ENCODE measurements around the gene EPB41L2. TPM values are rescaled to one million over a fixed set of nuclear protein-coding genes. Genes with fewer than 3 reads are reported as not detected.

EPB41L2 gene
- total RNA-seq, 1 donor = 47.4 TPM

GRCh38 chr6:131065824-131066171 is 2.8 kb upstream of the EPB41L2 start:
- H3K79me2 ChIP-seq (ENCODE audit: insufficient read depth, low read length) = peaks cover 10% of the 10 kb centered on the region
- H3K27me3 ChIP-seq (ENCODE audit: insufficient read depth, low read length) = no peaks in the 10 kb centered on the region
- DNase-seq (ENCODE audit: insufficient read length, low spot score, missing footprints) = peak; percentile 0
- H3K36me3 ChIP-seq (ENCODE audit: insufficient read depth, low read length) = no peaks in the 10 kb centered on the region
- no peak overlapping the region for H3K27ac ChIP-seq (ENCODE audit: low read depth, low read length)
- peaks cover 16% of the 10 kb centered on the region for H3K4me1 ChIP-seq (ENCODE audit: insufficient read depth, low read length)
- no peaks in the 10 kb centered on the region for H4K20me1 ChIP-seq (ENCODE audit: insufficient read depth, low read length)
- TF ChIP-seq CTCF (IDR thresholded peaks at IDR 0.05; ENCODE audit: extremely low read depth, low read depth, low read length) = no peak
- H3K4me3 ChIP-seq (ENCODE audit: insufficient read depth, low read length) = no peak overlapping the region
- H3K9me3 ChIP-seq (ENCODE audit: low read depth, low read length) = no peaks in the 10 kb centered on the region
- H2AFZ ChIP-seq (ENCODE audit: low read length) = no peak overlapping the region
- H3K4me2 ChIP-seq (ENCODE audit: insufficient read depth, low read length) = no peak overlapping the region

- no peaks in the 10 kb centered on the region for H3K27me3 ChIP-seq (ENCODE audit: insufficient read depth, low read length)
- DNase-seq (ENCODE audit: insufficient read length, low spot score, missing footprints) = peak; percentile 30
- H2AFZ ChIP-seq (ENCODE audit: low read length) = no peak overlapping the region
- no peak for TF ChIP-seq CTCF (IDR thresholded peaks at IDR 0.05; ENCODE audit: extremely low read depth, low read depth, low read length)
- H3K4me3 ChIP-seq (ENCODE audit: insufficient read depth, low read length) = no peak overlapping the region
- H3K4me2 ChIP-seq (ENCODE audit: insufficient read depth, low read length) = no peak overlapping the region
- H3K79me2 ChIP-seq (ENCODE audit: insufficient read depth, low read length) = peaks cover 13% of the 10 kb centered on the region
- H3K36me3 ChIP-seq (ENCODE audit: insufficient read depth, low read length) = no peaks in the 10 kb centered on the region
- H3K27ac ChIP-seq (ENCODE audit: low read depth, low read length) = no peak overlapping the region
- no peaks in the 10 kb centered on the region for H3K9me3 ChIP-seq (ENCODE audit: low read depth, low read length)
- peaks cover 22% of the 10 kb centered on the region for H3K4me1 ChIP-seq (ENCODE audit: insufficient read depth, low read length)
- H4K20me1 ChIP-seq (ENCODE audit: insufficient read depth, low read length) = no peaks in the 10 kb centered on the region
Observed at GRCh38 chr6:131065112-131065823, 2.2 kb upstream of the EPB41L2 start.

- no peaks in the 10 kb centered on the region for H3K27me3 ChIP-seq (ENCODE audit: insufficient read depth, low read length)
- peak overlapping the region; percentile 86 for H3K27ac ChIP-seq (ENCODE audit: low read depth, low read length)
- no peaks in the 10 kb centered on the region for H3K9me3 ChIP-seq (ENCODE audit: low read depth, low read length)
- peak overlapping the region; percentile 83 for H3K4me3 ChIP-seq (ENCODE audit: insufficient read depth, low read length)
- peaks cover 14% of the 10 kb centered on the region for H3K79me2 ChIP-seq (ENCODE audit: insufficient read depth, low read length)
- H4K20me1 ChIP-seq (ENCODE audit: insufficient read depth, low read length) = no peaks in the 10 kb centered on the region
- H3K36me3 ChIP-seq (ENCODE audit: insufficient read depth, low read length) = no peaks in the 10 kb centered on the region
- TF ChIP-seq CTCF (IDR thresholded peaks at IDR 0.05; ENCODE audit: extremely low read depth, low read depth, low read length) = no peak
- peak; percentile 2 for DNase-seq (ENCODE audit: insufficient read length, low spot score, missing footprints)
- H3K4me2 ChIP-seq (ENCODE audit: insufficient read depth, low read length) = peak overlapping the region; percentile 91
- peak overlapping the region; percentile 96 for H2AFZ ChIP-seq (ENCODE audit: low read length)
- peaks cover 29% of the 10 kb centered on the region for H3K4me1 ChIP-seq (ENCODE audit: insufficient read depth, low read length)
Observed at GRCh38 chr6:131063764-131064272, 773 bp upstream of the EPB41L2 start.

GRCh38 chr6:131062241-131063027 is 611 bp downstream of the EPB41L2 start:
- no peak for TF ChIP-seq CTCF (IDR thresholded peaks at IDR 0.05; ENCODE audit: extremely low read depth, low read depth, low read length)
- Histone ChIP-seq H3K4me1 (ENCODE audit: insufficient read depth, low read length) (peaks cover 29% of the 10 kb centered on the region), H3K27me3 (ENCODE audit: insufficient read depth, low read length) (no peaks in the 10 kb centered on the region), H2AFZ (ENCODE audit: low read length) (peak overlapping the region; percentile 83), H3K27ac (ENCODE audit: low read depth, low read length) (peak overlapping the region; percentile 86), H3K4me3 (ENCODE audit: insufficient read depth, low read length) (peak overlapping the region; percentile 83), H3K36me3 (ENCODE audit: insufficient read depth, low read length) (no peaks in the 10 kb centered on the region), H3K9me3 (ENCODE audit: low read depth, low read length) (no peaks in the 10 kb centered on the region), H3K79me2 (ENCODE audit: insufficient read depth, low read length) (peaks cover 27% of the 10 kb centered on the region), H3K4me2 (ENCODE audit: insufficient read depth, low read length) (peak overlapping the region; percentile 91), H4K20me1 (ENCODE audit: insufficient read depth, low read length) (no peaks in the 10 kb centered on the region)
- DNase-seq (ENCODE audit: insufficient read length, low spot score, missing footprints) = peak; percentile 64

All from osteoblast (primary cell).